SK-N-SH treated with all-trans-retinoic acid at 6 μM for 48 hours (cell line): ENCODE measurements around the gene FBXL13.

Experiments
- ATAC-seq: fragments of 200-7000 bp; cut with Tn5 transposase; 3 replicates; pipeline ENCODE4 v1.9.1; 2020; ENCODE audit warnings: mild to moderate bottlenecking, moderate library complexity
- ARNTL ChIP-seq: fragments of 450-650 bp; formaldehyde crosslinking; IDR thresholded peaks from 2 replicates; pipeline ENCODE4 v1.5.0; 2020; ENCODE audit warnings: low read depth, mild to moderate bottlenecking, moderate library complexity, borderline replicate concordance
- BACH2 ChIP-seq: fragments of 250-450 bp; sonication (Bioruptor Pico); IDR thresholded peaks from 2 replicates; pipeline ENCODE4 v1.9.0; 2021; ENCODE audit warnings: mild to moderate bottlenecking, borderline replicate concordance
- CSDC2 ChIP-seq: fragments of 250-450 bp; sonication (Bioruptor Pico); IDR thresholded peaks from 2 replicates; pipeline ENCODE4 v1.5.0; 2020; ENCODE audit warnings: mild to moderate bottlenecking, moderate library complexity
- ESRRG ChIP-seq: fragments of 250-450 bp; sonication (Bioruptor Pico); IDR thresholded peaks from 2 replicates; pipeline ENCODE4 v1.6.1; 2021; ENCODE audit warnings: mild to moderate bottlenecking
- GLIS3 ChIP-seq: fragments of 250-450 bp; sonication (Bioruptor Pico); IDR thresholded peaks from 2 replicates; pipeline ENCODE4 v1.5.0; 2020; ENCODE audit warnings: mild to moderate bottlenecking, moderate library complexity
- ISL1 ChIP-seq: fragments of 250-450 bp; sonication (Bioruptor Pico); IDR thresholded peaks from 2 replicates; pipeline ENCODE4 v2.1.2; 2022; ENCODE audit warnings: mild to moderate bottlenecking, moderate library complexity
- OSR1 ChIP-seq: fragments of 250-450 bp; sonication (Bioruptor Pico); IDR thresholded peaks from 2 replicates; pipeline ENCODE4 v1.8.0; 2022; ENCODE audit warnings: moderate library complexity, mild to moderate bottlenecking, inconsistent platforms
- PPARA ChIP-seq: fragments of 250-450 bp; sonication (Bioruptor Pico); IDR thresholded peaks from 2 replicates; pipeline ENCODE4 v1.5.0; 2020; ENCODE audit warnings: mild to moderate bottlenecking, borderline replicate concordance
- RARB ChIP-seq: fragments of 250-450 bp; sonication (Bioruptor Pico); IDR thresholded peaks from 2 replicates; pipeline ENCODE4 v1.8.0; 2021; ENCODE audit warnings: mild to moderate bottlenecking, moderate library complexity
- SNAI2 ChIP-seq: fragments of 250-450 bp; sonication (Bioruptor Pico); IDR thresholded peaks from 2 replicates; pipeline ENCODE4 v1.5.0; 2020; ENCODE audit warnings: mild to moderate bottlenecking, moderate library complexity
- TCF4 ChIP-seq: fragments of 250-450 bp; sonication (Bioruptor Pico); IDR thresholded peaks from 2 replicates; pipeline ENCODE4 v1.8.0; 2021; ENCODE audit warnings: mild to moderate bottlenecking, moderate library complexity, borderline replicate concordance
- TOX ChIP-seq: fragments of 250-450 bp; sonication (Bioruptor Pico); IDR thresholded peaks from 2 replicates; pipeline ENCODE4 v1.8.0; 2021; ENCODE audit warnings: mild to moderate bottlenecking, moderate library complexity, borderline replicate concordance
- ZC3H10 ChIP-seq: fragments of 250-450 bp; sonication (Bioruptor Pico); IDR thresholded peaks from 2 replicates; pipeline ENCODE4 v1.5.1; 2021; ENCODE audit warnings: mild to moderate bottlenecking, moderate library complexity
- ZFP3 ChIP-seq: fragments of 250-450 bp; sonication (Bioruptor Pico); IDR thresholded peaks from 2 replicates; pipeline ENCODE4 v1.5.0; 2020; ENCODE audit warnings: mild to moderate bottlenecking, moderate library complexity
- ZFP30 ChIP-seq: fragments of 450-650 bp; formaldehyde crosslinking; IDR thresholded peaks from 2 replicates; pipeline ENCODE4 v1.5.0; 2022; ENCODE audit warnings: mild to moderate bottlenecking, moderate library complexity
- ZNF565 ChIP-seq: fragments of 450-650 bp; formaldehyde crosslinking; conservative IDR thresholded peaks from 2 replicates; pipeline ENCODE4 v1.5.0; 2020; ENCODE audit warnings: low read depth, mild to moderate bottlenecking, moderate library complexity
- ZNF70 ChIP-seq: fragments of 450-650 bp; formaldehyde crosslinking; IDR thresholded peaks from 2 replicates; pipeline ENCODE4 v1.5.0; 2020; ENCODE audit warnings: mild to moderate bottlenecking, moderate library complexity
- ZNF8 ChIP-seq: fragments of 450-650 bp; formaldehyde crosslinking; IDR thresholded peaks from 2 replicates; pipeline ENCODE4 v1.5.0; 2020; ENCODE audit warnings: mild to moderate bottlenecking, moderate library complexity
- TF ChIP-seq, protein P1 (sequence below): fragments of 250-450 bp; sonication (Bioruptor Pico); IDR thresholded peaks from 2 replicates; pipeline ENCODE4 v1.5.1; 2020; ENCODE audit warnings: low read depth, mild to moderate bottlenecking, moderate library complexity
- TF ChIP-seq, protein P2 (sequence below): fragments of 250-450 bp; sonication (Bioruptor Pico); IDR thresholded peaks from 2 replicates; pipeline ENCODE4 v1.5.1; 2021; ENCODE audit warnings: mild to moderate bottlenecking, moderate library complexity
- TF ChIP-seq, protein P3 (sequence below): fragments of 250-450 bp; sonication (Bioruptor Pico); IDR thresholded peaks from 2 replicates; pipeline ENCODE4 v1.8.0; 2021; ENCODE audit warnings: low read depth, mild to moderate bottlenecking, moderate library complexity, borderline replicate concordance
- TF ChIP-seq, protein P4 (sequence below): fragments of 250-450 bp; sonication (Bioruptor Pico); IDR thresholded peaks from 2 replicates; pipeline ENCODE4 v1.8.0; 2020; ENCODE audit warnings: mild to moderate bottlenecking, moderate library complexity, borderline replicate concordance
- TF ChIP-seq, protein P5 (sequence below): fragments of 250-450 bp; sonication (Bioruptor Pico); IDR thresholded peaks from 2 replicates; pipeline ENCODE4 v1.5.0; 2020; ENCODE audit warnings: mild to moderate bottlenecking, moderate library complexity

Gene FBXL13

DNA sequence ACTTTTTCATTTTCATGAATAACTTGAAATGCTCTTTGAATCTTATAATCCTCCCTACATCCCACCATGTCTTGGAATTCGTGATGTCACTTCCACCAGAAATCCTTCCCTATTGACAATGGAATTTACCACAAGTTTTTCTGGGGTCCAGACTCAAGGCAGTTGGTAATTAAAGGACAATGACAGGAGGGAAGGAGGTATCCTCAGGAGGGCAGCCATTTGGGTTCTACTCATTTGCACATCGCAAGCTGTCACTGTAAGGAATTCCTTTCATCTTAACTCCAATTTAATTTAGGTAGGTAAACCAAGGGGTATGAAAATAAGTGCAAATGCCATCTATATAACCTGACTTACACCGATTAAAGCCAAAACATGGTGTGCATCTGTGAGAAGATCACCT is 139.9 kb downstream of the FBXL13 start:
- ATAC-seq = no peak
- no peak for TF ChIP-seq ZC3H10 (CRISPR knock-in tag)
- TF ChIP-seq RARB (CRISPR knock-in tag) = no peak
- no peak for TF ChIP-seq ARNTL
- TF ChIP-seq GLIS3 = no peak
- TF ChIP-seq, protein P1, sequence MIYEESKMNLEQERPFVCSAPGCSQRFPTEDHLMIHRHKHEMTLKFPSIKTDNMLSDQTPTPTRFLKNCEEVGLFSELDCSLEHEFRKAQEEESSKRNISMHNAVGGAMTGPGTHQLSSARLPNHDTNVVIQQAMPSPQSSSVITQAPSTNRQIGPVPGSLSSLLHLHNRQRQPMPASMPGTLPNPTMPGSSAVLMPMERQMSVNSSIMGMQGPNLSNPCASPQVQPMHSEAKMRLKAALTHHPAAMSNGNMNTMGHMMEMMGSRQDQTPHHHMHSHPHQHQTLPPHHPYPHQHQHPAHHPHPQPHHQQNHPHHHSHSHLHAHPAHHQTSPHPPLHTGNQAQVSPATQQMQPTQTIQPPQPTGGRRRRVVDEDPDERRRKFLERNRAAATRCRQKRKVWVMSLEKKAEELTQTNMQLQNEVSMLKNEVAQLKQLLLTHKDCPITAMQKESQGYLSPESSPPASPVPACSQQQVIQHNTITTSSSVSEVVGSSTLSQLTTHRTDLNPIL (CRISPR knock-in tag) = no peak
- TF ChIP-seq OSR1 (CRISPR knock-in tag) = no peak
- TF ChIP-seq ZNF565 (CRISPR knock-in tag) = no peak
- TF ChIP-seq ISL1 (CRISPR knock-in tag) = no peak

DNA sequence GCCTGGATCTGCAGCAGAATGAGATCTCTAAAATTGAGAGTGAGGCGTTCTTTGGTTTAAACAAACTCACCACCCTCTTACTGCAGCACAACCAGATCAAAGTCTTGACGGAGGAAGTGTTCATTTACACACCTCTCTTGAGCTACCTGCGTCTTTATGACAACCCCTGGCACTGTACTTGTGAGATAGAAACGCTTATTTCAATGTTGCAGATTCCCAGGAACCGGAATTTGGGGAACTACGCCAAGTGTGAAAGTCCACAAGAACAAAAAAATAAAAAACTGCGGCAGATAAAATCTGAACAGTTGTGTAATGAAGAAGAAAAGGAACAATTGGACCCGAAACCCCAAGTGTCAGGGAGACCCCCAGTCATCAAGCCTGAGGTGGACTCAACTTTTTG is 140.4 kb downstream of the FBXL13 start:
- ATAC-seq = no peak
- TF ChIP-seq ISL1 (CRISPR knock-in tag) = no peak
- no peak for TF ChIP-seq ESRRG (CRISPR knock-in tag)
- no peak for TF ChIP-seq ZFP3 (CRISPR knock-in tag)
- TF ChIP-seq PPARA = no peak
- TF ChIP-seq ZNF8 (CRISPR knock-in tag) = no peak
- no peak for TF ChIP-seq TCF4
- no peak for TF ChIP-seq ZNF70 (CRISPR knock-in tag)
- no peak for TF ChIP-seq SNAI2 (CRISPR knock-in tag)
- TF ChIP-seq, protein P2, sequence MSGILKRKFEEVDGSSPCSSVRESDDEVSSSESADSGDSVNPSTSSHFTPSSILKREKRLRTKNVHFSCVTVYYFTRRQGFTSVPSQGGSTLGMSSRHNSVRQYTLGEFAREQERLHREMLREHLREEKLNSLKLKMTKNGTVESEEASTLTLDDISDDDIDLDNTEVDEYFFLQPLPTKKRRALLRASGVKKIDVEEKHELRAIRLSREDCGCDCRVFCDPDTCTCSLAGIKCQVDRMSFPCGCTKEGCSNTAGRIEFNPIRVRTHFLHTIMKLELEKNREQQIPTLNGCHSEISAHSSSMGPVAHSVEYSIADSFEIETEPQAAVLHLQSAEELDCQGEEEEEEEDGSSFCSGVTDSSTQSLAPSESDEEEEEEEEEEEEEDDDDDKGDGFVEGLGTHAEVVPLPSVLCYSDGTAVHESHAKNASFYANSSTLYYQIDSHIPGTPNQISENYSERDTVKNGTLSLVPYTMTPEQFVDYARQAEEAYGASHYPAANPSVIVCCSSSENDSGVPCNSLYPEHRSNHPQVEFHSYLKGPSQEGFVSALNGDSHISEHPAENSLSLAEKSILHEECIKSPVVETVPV = no peak
- TF ChIP-seq CSDC2 (CRISPR knock-in tag) = no peak
- TF ChIP-seq ZFP30 (CRISPR knock-in tag) = no peak
- TF ChIP-seq, protein P3, sequence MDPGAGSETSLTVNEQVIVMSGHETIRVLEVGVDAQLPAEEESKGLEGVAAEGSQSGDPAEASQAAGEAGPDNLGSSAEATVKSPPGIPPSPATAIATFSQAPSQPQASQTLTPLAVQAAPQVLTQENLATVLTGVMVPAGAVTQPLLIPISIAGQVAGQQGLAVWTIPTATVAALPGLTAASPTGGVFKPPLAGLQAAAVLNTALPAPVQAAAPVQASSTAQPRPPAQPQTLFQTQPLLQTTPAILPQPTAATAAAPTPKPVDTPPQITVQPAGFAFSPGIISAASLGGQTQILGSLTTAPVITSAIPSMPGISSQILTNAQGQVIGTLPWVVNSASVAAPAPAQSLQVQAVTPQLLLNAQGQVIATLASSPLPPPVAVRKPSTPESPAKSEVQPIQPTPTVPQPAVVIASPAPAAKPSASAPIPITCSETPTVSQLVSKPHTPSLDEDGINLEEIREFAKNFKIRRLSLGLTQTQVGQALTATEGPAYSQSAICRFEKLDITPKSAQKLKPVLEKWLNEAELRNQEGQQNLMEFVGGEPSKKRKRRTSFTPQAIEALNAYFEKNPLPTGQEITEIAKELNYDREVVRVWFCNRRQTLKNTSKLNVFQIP (CRISPR knock-in tag) = no peak
- TF ChIP-seq GLIS3 = no peak
- TF ChIP-seq ARNTL = no peak
- TF ChIP-seq, protein P4, sequence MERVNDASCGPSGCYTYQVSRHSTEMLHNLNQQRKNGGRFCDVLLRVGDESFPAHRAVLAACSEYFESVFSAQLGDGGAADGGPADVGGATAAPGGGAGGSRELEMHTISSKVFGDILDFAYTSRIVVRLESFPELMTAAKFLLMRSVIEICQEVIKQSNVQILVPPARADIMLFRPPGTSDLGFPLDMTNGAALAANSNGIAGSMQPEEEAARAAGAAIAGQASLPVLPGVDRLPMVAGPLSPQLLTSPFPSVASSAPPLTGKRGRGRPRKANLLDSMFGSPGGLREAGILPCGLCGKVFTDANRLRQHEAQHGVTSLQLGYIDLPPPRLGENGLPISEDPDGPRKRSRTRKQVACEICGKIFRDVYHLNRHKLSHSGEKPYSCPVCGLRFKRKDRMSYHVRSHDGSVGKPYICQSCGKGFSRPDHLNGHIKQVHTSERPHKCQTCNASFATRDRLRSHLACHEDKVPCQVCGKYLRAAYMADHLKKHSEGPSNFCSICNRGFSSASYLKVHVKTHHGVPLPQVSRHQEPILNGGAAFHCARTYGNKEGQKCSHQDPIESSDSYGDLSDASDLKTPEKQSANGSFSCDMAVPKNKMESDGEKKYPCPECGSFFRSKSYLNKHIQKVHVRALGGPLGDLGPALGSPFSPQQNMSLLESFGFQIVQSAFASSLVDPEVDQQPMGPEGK = no peak
- no peak for TF ChIP-seq BACH2

DNA sequence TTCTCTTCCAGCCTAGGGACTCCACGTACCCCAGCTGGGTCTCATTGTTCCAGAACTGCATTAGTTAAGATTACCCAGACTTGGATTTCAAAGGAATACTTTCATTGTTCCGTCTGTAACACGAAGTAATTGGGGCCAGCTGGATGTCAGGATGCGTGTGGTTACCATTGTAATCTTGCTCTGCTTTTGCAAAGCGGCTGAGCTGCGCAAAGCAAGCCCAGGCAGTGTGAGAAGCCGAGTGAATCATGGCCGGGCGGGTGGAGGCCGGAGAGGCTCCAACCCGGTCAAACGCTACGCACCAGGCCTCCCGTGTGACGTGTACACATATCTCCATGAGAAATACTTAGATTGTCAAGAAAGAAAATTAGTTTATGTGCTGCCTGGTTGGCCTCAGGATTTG is 140.8 kb downstream of the FBXL13 start:
- ATAC-seq = peak; percentile 86
- TF ChIP-seq ZNF565 (CRISPR knock-in tag) (no peak), ZFP3 (CRISPR knock-in tag) (no peak), BACH2 (no peak), TCF4 (peak; percentile 83), GLIS3 (no peak), ZNF70 (CRISPR knock-in tag) (peak; percentile 22; the same call in 1 of the 2 replicates), OSR1 (CRISPR knock-in tag) (no peak), ESRRG (CRISPR knock-in tag) (no peak), PPARA (no peak), RARB (CRISPR knock-in tag) (no peak), CSDC2 (CRISPR knock-in tag) (no peak), ZFP30 (CRISPR knock-in tag) (no peak), ZNF8 (CRISPR knock-in tag) (0 out of 2 replicates have a peak, but pooled peaks have one; percentile 14), SNAI2 (CRISPR knock-in tag) (peak; percentile 84), TOX (CRISPR knock-in tag) (no peak), ARNTL (no peak), ZC3H10 (CRISPR knock-in tag) (no peak; the same call in 1 of the 2 replicates)
- TF ChIP-seq, protein P5, sequence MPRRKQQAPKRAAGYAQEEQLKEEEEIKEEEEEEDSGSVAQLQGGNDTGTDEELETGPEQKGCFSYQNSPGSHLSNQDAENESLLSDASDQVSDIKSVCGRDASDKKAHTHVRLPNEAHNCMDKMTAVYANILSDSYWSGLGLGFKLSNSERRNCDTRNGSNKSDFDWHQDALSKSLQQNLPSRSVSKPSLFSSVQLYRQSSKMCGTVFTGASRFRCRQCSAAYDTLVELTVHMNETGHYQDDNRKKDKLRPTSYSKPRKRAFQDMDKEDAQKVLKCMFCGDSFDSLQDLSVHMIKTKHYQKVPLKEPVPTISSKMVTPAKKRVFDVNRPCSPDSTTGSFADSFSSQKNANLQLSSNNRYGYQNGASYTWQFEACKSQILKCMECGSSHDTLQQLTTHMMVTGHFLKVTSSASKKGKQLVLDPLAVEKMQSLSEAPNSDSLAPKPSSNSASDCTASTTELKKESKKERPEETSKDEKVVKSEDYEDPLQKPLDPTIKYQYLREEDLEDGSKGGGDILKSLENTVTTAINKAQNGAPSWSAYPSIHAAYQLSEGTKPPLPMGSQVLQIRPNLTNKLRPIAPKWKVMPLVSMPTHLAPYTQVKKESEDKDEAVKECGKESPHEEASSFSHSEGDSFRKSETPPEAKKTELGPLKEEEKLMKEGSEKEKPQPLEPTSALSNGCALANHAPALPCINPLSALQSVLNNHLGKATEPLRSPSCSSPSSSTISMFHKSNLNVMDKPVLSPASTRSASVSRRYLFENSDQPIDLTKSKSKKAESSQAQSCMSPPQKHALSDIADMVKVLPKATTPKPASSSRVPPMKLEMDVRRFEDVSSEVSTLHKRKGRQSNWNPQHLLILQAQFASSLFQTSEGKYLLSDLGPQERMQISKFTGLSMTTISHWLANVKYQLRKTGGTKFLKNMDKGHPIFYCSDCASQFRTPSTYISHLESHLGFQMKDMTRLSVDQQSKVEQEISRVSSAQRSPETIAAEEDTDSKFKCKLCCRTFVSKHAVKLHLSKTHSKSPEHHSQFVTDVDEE (CRISPR knock-in tag) = peak; percentile 54; the same call in 1 of the 2 replicates
- TF ChIP-seq, protein P1 (CRISPR knock-in tag) = no peak; the same call in none of the 2 replicates
- TF ChIP-seq, protein P3 (CRISPR knock-in tag) = no peak
- TF ChIP-seq, protein P2 = no peak; the same call in 1 of the 2 replicates
